H1 (cell line): Measurements from ENCODE around the gene SECTM1. TPM values are rescaled to one million over a fixed set of nuclear protein-coding genes. Genes with fewer than 3 reads are reported as not detected.

Source experiments
- CTCF ChIA-PET: fragments of 300-600 bp; sonication (Branson Sonifier 250); formaldehyde crosslinking; loops from one replicate; lab custom pipeline; 2021; ENCODE audit not compliant: partially characterized antibody; lab: Charles Lee
- POLR2A ChIA-PET: fragments of 300-600 bp; sonication (Branson Sonifier 250); formaldehyde crosslinking; loops from one replicate; lab custom pipeline; 2021; ENCODE audit warnings: inconsistent platforms; ENCODE audit not compliant: partially characterized antibody; lab: Charles Lee
- DNase-seq, 2 experiments: peaks; one replicate each; pipeline versions ENCODE4 v3.0.0 to v3.0.0-alpha.2; 2010 to 2022; ENCODE audit warnings: low spot score in 2 of 2, low read depth in 1 of 2, mixed read lengths in 1 of 2
- FAIRE-seq: peaks from 2 replicates; lab custom pipeline; 2011; peaks lifted over from hg19 to GRCh38; lab: Jason Lieb, UNC
- H2AFZ ChIP-seq: 2 replicates; pipeline ENCODE4 v1.8.1; 2012; ENCODE audit warnings: low read length, inconsistent platforms
- H2AK5ac ChIP-seq: 2 replicates; pipeline ENCODE4 v1.6.1; 2013; ENCODE audit warnings: low read depth, low read length
- H2BK120ac ChIP-seq: replicated peaks from 2 replicates; pipeline ENCODE3; 2013; ENCODE audit warnings: low read depth, low read length, inconsistent platforms
- H2BK12ac ChIP-seq: 2 replicates; pipeline ENCODE4 v1.6.1; 2013; ENCODE audit warnings: low read depth, low read length
- H2BK15ac ChIP-seq: 2 replicates; pipeline ENCODE4 v1.6.1; 2013; ENCODE audit warnings: low read length
- H2BK20ac ChIP-seq: 2 replicates; pipeline ENCODE4 v1.6.1; 2013; ENCODE audit warnings: low read length
- H2BK5ac ChIP-seq: 2 replicates; pipeline ENCODE4 v1.6.1; 2013; ENCODE audit warnings: low read depth, low read length
- H3K14ac ChIP-seq: 2 replicates; pipeline ENCODE4 v1.6.1; 2013; ENCODE audit warnings: inconsistent platforms; ENCODE audit not compliant: insufficient read length
- H3K18ac ChIP-seq: 2 replicates; pipeline ENCODE4 v1.6.1; 2013; ENCODE audit warnings: low read length; ENCODE audit errors: extremely low read depth
- H3K23ac ChIP-seq: 2 replicates; pipeline ENCODE4 v1.6.1; 2013; ENCODE audit warnings: inconsistent platforms; ENCODE audit not compliant: insufficient read length
- H3K23me2 ChIP-seq: 2 replicates; pipeline ENCODE4 v1.6.1; 2013; ENCODE audit warnings: low read depth, low read length
- H3K27ac ChIP-seq: 2 replicates; pipeline ENCODE4 v1.6.1; 2011; ENCODE audit warnings: low read depth, low read length, inconsistent platforms
- H3K27me3 ChIP-seq, 4 experiments: replicated peaks in 1 of 4; 1 replicate in 1 of 4; 2 replicates in 3 of 4; pipeline versions ENCODE4 v1.6.1 to v1.8.1; 2011 to 2013; ENCODE audit warnings: low read length in 3 of 4, mild to moderate bottlenecking in 3 of 4, inconsistent platforms in 2 of 4, mixed read lengths in 2 of 4, moderate library complexity in 1 of 4; ENCODE audit not compliant: control insufficient read depth in 3 of 4, insufficient read depth in 3 of 4; ENCODE audit errors: extremely low read depth in 1 of 4
- H3K36me3 ChIP-seq, 4 experiments: 2 replicates each; pipeline versions ENCODE4 v1.6.1 to v1.8.1; 2011 to 2013; ENCODE audit warnings: mild to moderate bottlenecking in 4 of 4, low read length in 3 of 4, moderate library complexity in 2 of 4, control low read depth in 1 of 4, inconsistent platforms in 1 of 4; ENCODE audit not compliant: insufficient read depth in 4 of 4, control insufficient read depth in 2 of 4
- H3K4ac ChIP-seq: replicated peaks from 2 replicates; pipeline ENCODE3; 2013; ENCODE audit warnings: low read length, low read depth, mixed read lengths, inconsistent platforms; ENCODE audit not compliant: insufficient read length
- H3K4me1 ChIP-seq, 4 experiments: replicated peaks in 1 of 4; 1 replicate in 1 of 4; 2 replicates in 3 of 4; pipeline versions ENCODE4 v1.6.1 to v1.8.1; 2011 to 2013; ENCODE audit warnings: low read length in 3 of 4, inconsistent platforms in 2 of 4, mixed read lengths in 1 of 4; ENCODE audit not compliant: insufficient read depth in 4 of 4, control insufficient read depth in 3 of 4
- H3K4me2 ChIP-seq, 2 experiments: 2 replicates each; pipeline versions ENCODE4 v1.6.1 to v1.8.1; 2011 to 2013; ENCODE audit warnings: low read depth in 2 of 2, low read length in 2 of 2, control low read depth in 1 of 2, inconsistent platforms in 1 of 2, mild to moderate bottlenecking in 1 of 2; ENCODE audit not compliant: insufficient read depth in 1 of 2
- H3K4me3 ChIP-seq, 4 experiments: fragments of 200-600, 300-600 bp in 1 of 4; sonication (generic), shearing (Covaris generic), sonication (Bioruptor Twin) in 1 of 4; 2 replicates each; pipeline versions ENCODE4 v1.5.1 to v1.8.1; 2011 to 2016; ENCODE audit warnings: low read length in 4 of 4, low read depth in 3 of 4, control low read depth in 2 of 4, inconsistent platforms in 2 of 4, mild to moderate bottlenecking in 2 of 4, mixed read lengths in 1 of 4, moderate library complexity in 1 of 4; ENCODE audit not compliant: insufficient read depth in 2 of 4; ENCODE audit errors: extremely low read depth in 1 of 4
- H3K56ac ChIP-seq: replicated peaks from 2 replicates; pipeline ENCODE3; 2013; ENCODE audit warnings: low read depth, mild to moderate bottlenecking, mixed read lengths, low read length, inconsistent platforms; ENCODE audit not compliant: insufficient read length
- H3K79me1 ChIP-seq: 2 replicates; pipeline ENCODE4 v1.6.1; 2013; ENCODE audit warnings: low read depth, low read length, control low read depth
- H3K79me2 ChIP-seq, 2 experiments: 2 replicates each; pipeline versions ENCODE4 v1.6.1 to v1.8.1; 2012 to 2013; ENCODE audit warnings: low read length in 2 of 2, mild to moderate bottlenecking in 2 of 2, inconsistent platforms in 1 of 2; ENCODE audit not compliant: insufficient read depth in 2 of 2, control insufficient read depth in 1 of 2
- H3K9ac ChIP-seq, 4 experiments: replicated peaks in 1 of 4; 1 replicate in 1 of 4; 2 replicates in 3 of 4; pipeline versions ENCODE4 v1.6.1 to v1.8.1; 2011 to 2013; ENCODE audit warnings: low read depth in 3 of 4, low read length in 3 of 4, control low read depth in 2 of 4, mild to moderate bottlenecking in 2 of 4, moderate library complexity in 2 of 4, inconsistent platforms in 1 of 4; ENCODE audit errors: extremely low read depth in 1 of 4
- H3K9me3 ChIP-seq, 2 experiments: 2 replicates each; pipeline versions ENCODE4 v1.6.1 to v1.8.1; 2012 to 2013; ENCODE audit warnings: mild to moderate bottlenecking in 2 of 2, moderate library complexity in 2 of 2, control low read depth in 1 of 2, inconsistent platforms in 1 of 2, low read depth in 1 of 2, low read length in 1 of 2, mixed read lengths in 1 of 2; ENCODE audit not compliant: insufficient read depth in 2 of 2
- H4K20me1 ChIP-seq, 2 experiments: replicated peaks in 1 of 2; 2 replicates each; pipeline versions ENCODE3 to v1.8.1; 2011 to 2013; ENCODE audit warnings: inconsistent platforms in 2 of 2, low read length in 2 of 2, mild to moderate bottlenecking in 1 of 2; ENCODE audit not compliant: insufficient read depth in 2 of 2, control insufficient read depth in 1 of 2
- H4K5ac ChIP-seq: 2 replicates; pipeline ENCODE4 v1.6.1; 2013; ENCODE audit warnings: low read length, low read depth, mixed read lengths, inconsistent platforms; ENCODE audit not compliant: insufficient read length
- H4K8ac ChIP-seq: 2 replicates; pipeline ENCODE4 v1.8.0; 2013; ENCODE audit warnings: mild to moderate bottlenecking, moderate library complexity, low read length, inconsistent platforms; ENCODE audit not compliant: insufficient read depth; ENCODE audit errors: extremely low read depth
- H4K91ac ChIP-seq: replicated peaks from 2 replicates; pipeline ENCODE3; 2013; ENCODE audit warnings: low read length, mixed read lengths, inconsistent platforms; ENCODE audit not compliant: insufficient read length
- EZH2 ChIP-seq: fragments of 200-600 bp; sonication (generic); IDR thresholded peaks from 2 replicates; pipeline ENCODE4 v1.7.1; 2012; ENCODE audit warnings: low read depth, mild to moderate bottlenecking, moderate library complexity, low read length, inconsistent platforms; ENCODE audit not compliant: severe bottlenecking
- SUZ12 ChIP-seq: fragments of 200-600 bp; sonication (generic); IDR thresholded peaks from 2 replicates; pipeline ENCODE4 v1.6.1; 2012; ENCODE audit warnings: mild to moderate bottlenecking, inconsistent platforms, low read length, moderate library complexity, mixed read lengths
- TAF1 ChIP-seq: IDR thresholded peaks from 2 replicates; pipeline ENCODE4 v1.6.1; 2011; ENCODE audit warnings: mild to moderate bottlenecking, low read depth, low read length
- WGBS, 2 experiments: shearing (Covaris generic) in 1 of 2; methylation state at CpG; one replicate each; pipeline versions ENCODE4 v1.1.6 to v1.1.7; 2013 to 2015; ENCODE audit warnings: low lambda C conversion rate in 2 of 2, mixed read lengths in 2 of 2, inconsistent platforms in 1 of 2, low coverage in 1 of 2, missing lambda C conversion rate in 1 of 2; ENCODE audit not compliant: insufficient replicate concordance in 2 of 2, insufficient coverage in 1 of 2, insufficient read length in 1 of 2; ENCODE audit errors: extremely low coverage in 1 of 2, missing lambda C conversion rate in 1 of 2; 5-methylcytosine and 5-hydroxymethylcytosine counted together
- polyA plus RNA-seq, 7 experiments: library from polyadenylated mRNA; depleted of rRNA in 3 of 7; stranded (reverse) in 5 of 7; unstranded in 2 of 7; fragments of >200 nt in 5 of 7; fragments of 200-250 nt in 2 of 7; gene quantifications; 1 replicate in 5 of 7; 2 replicates in 1 of 7; 4 replicates in 1 of 7; pipeline versions ENCODE4 v1.2.1 to v1.2.3, GENCODE V29; 2011 to 2013; ENCODE audit warnings: missing spikeins in 2 of 7, mixed read lengths in 2 of 7
- total RNA-seq: library from RNA; stranded (reverse); fragmentation: NEBNext Ultra II Directional; extraction: Animal tissue kit (Norgen Biotek cat#: 25700); gene quantifications from 2 replicates; pipeline ENCODE4 v1.2.1, GENCODE V29; 2021

The SECTM1 gene
- total and polyA plus RNA-seq, 2 of the 8 experiments (the other 6 are each of a cell fraction or from before 2014, with no cell fraction given) = 0.20 to 0.65 TPM

DNA sequence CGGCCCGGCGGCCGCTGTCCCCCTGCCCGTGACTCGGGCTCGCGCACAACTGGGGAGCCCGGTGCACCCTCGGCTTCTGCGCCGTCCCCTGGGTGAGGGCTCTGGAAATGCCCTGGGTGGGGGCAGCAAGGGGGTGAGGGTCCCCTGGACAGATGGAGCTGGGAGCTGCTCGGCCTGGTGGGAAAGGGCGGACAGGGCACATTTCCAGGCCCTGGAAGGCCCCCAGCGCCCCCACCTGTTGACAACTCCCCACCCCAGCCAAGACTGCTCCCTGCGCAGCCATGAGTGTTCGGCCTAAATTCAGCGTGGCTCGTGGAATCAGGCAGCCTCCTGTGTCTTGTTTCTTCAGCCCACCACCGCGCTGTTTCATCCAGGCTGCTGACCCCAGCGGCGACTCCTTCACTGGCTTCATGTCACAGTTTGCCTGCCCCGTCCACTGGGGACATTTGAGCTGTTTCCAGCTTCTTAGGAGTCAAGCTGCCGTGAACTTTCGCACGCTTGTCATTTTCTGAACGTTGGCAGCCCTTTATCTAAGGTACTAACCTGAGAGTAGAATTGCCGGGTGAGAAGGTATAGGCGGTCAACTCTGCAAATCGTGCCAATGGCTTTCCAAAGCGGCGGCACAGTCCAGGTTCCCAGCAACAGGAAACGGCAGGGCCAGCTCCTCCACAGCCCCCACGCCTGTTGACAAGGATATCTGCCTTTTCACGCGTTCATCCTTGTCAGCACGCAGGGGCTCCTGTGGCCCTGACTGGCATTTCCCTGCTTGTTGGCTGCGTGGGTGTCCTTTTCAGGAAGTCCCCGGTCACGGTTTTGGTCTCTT, 38.9 kb upstream of the SECTM1 start:
- Histone ChIP-seq H2BK5ac (no peak overlapping the region), H4K5ac (no peak overlapping the region), H2BK15ac (0 out of 2 replicates have a peak overlapping the region, but pooled peaks have one; percentile 34), H2BK120ac (no peak overlapping the region), H3K36me3 (no peaks in the 10 kb centered on the region), H3K9me3 (no peaks in the 10 kb centered on the region; a peak in 1 of 4 replicates), H3K4me2 (peak overlapping the region; percentile 59 to 67; a peak in 3 of 4 replicates), H3K4me3 (peak overlapping the region in 3 of 4 experiments; percentile 8 to 61 (median 28); a peak in 3 of 8 replicates), H3K9ac (no peak overlapping the region), H2AK5ac (no peak overlapping the region), H2BK20ac (no peak overlapping the region), H4K8ac (peak overlapping the region; percentile 25; the same call in 1 of the 2 replicates), H3K23ac (no peak overlapping the region), H3K4ac (no peak overlapping the region), H3K18ac (no peak overlapping the region), H4K20me1 (peaks cover 0 to 4% of the 10 kb centered on the region in 2 experiments), H3K23me2 (peaks cover 7% of the 10 kb centered on the region; the same call in 1 of the 2 replicates), H2AFZ (no peak overlapping the region), H3K14ac (no peak overlapping the region), H3K79me2 (no peaks in the 10 kb centered on the region), H3K27me3 (peaks cover 29 to 65% (median 53%) of the 10 kb centered on the region in 4 experiments), H3K27ac (no peak overlapping the region), H3K56ac (no peak overlapping the region), H3K79me1 (no peaks in the 10 kb centered on the region), H4K91ac (no peak overlapping the region), H2BK12ac (no peak overlapping the region), H3K4me1 (peaks cover 0 to 6% (median 0%) of the 10 kb centered on the region in 4 experiments; a peak in 2 of 7 replicates)
- POLR2A ChIA-PET = interaction anchor here (0.6 kb wide), 2 partner anchors 81 to 324 kb away, joined by 3 to 4 read pairs; no protein-coding TSS in a partner anchor
- FAIRE-seq (no peak), DNase-seq (no peak)
- 73% methylated on average over 28 of the region's 41 CpGs; no CpG with 5 or more reads in 1 of the 2 experiments for WGBS, 2 experiments
- CTCF ChIA-PET = interaction anchor here (2.5 kb wide), 1 partner anchor 13 kb away, joined by 6 read pairs; no protein-coding TSS in a partner anchor
- no peak for TF ChIP-seq TAF1
- TF ChIP-seq EZH2 = peak; percentile 52
- peak; percentile 36 for TF ChIP-seq SUZ12
